ENCODE measurements around the gene LURAP1L. TPM values are rescaled to one million over a fixed set of nuclear protein-coding genes. Genes with fewer than 3 reads are reported as not detected.

Gene LURAP1L
- total RNA-seq, 1 donor from 2014 or later = not detected

- POLR2A ChIA-PET = no interaction called here
- H3K27me3 Mint-ChIP-seq = no peaks in the 10 kb centered on the region
- H3K4me1 Mint-ChIP-seq = no peaks in the 10 kb centered on the region
- H3K27ac Mint-ChIP-seq = no peak overlapping the region
- intact Hi-C loops (cut with micrococcal nuclease) = no loop called here
- CTCF ChIA-PET = no interaction called here
- H3K9me3 Mint-ChIP-seq = no peaks in the 10 kb centered on the region
- TF ChIP-seq, protein P1, sequence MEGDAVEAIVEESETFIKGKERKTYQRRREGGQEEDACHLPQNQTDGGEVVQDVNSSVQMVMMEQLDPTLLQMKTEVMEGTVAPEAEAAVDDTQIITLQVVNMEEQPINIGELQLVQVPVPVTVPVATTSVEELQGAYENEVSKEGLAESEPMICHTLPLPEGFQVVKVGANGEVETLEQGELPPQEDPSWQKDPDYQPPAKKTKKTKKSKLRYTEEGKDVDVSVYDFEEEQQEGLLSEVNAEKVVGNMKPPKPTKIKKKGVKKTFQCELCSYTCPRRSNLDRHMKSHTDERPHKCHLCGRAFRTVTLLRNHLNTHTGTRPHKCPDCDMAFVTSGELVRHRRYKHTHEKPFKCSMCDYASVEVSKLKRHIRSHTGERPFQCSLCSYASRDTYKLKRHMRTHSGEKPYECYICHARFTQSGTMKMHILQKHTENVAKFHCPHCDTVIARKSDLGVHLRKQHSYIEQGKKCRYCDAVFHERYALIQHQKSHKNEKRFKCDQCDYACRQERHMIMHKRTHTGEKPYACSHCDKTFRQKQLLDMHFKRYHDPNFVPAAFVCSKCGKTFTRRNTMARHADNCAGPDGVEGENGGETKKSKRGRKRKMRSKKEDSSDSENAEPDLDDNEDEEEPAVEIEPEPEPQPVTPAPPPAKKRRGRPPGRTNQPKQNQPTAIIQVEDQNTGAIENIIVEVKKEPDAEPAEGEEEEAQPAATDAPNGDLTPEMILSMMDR (IDR thresholded peaks at IDR 0.05) = no peak
- no peak overlapping the region for H3K4me3 Mint-ChIP-seq
- ATAC-seq (ENCODE audit: low read depth) (no peak), DNase-seq (no peak)
- H3K36me3 Mint-ChIP-seq (ENCODE audit: low read depth) = no peaks in the 10 kb centered on the region
These were observed 37.1 kb downstream of the LURAP1L start for GRCh38 chr9:12811935-12812334.

- CTCF ChIA-PET = no interaction called here
- TF ChIP-seq, protein P1 (IDR thresholded peaks at IDR 0.05) = no peak
- Mint-ChIP-seq H3K27me3 (no peaks in the 10 kb centered on the region), H3K27ac (no peak overlapping the region), H3K36me3 (ENCODE audit: low read depth) (no peaks in the 10 kb centered on the region), H3K9me3 (no peaks in the 10 kb centered on the region), H3K4me1 (no peaks in the 10 kb centered on the region), H3K4me3 (no peak overlapping the region)
- POLR2A ChIA-PET = no interaction called here
- no peak for ATAC-seq (ENCODE audit: low read depth)
- intact Hi-C loops (cut with micrococcal nuclease) = no loop called here
- no peak for DNase-seq
These were observed 37.9 kb downstream of the LURAP1L start for GRCh38 chr9:12812710-12813109.

- Mint-ChIP-seq H3K36me3 (ENCODE audit: low read depth) (no peaks in the 10 kb centered on the region), H3K27me3 (no peaks in the 10 kb centered on the region), H3K9me3 (no peaks in the 10 kb centered on the region), H3K4me3 (no peak overlapping the region), H3K4me1 (no peaks in the 10 kb centered on the region), H3K27ac (no peak overlapping the region)
- POLR2A ChIA-PET = no interaction called here
- intact Hi-C loops (cut with micrococcal nuclease) = no loop called here
- no peak for DNase-seq
- ATAC-seq (ENCODE audit: low read depth) = no peak
- CTCF ChIA-PET = no interaction called here
- TF ChIP-seq, protein P1 (IDR thresholded peaks at IDR 0.05) = no peak
These were observed 38.7 kb downstream of the LURAP1L start for GRCh38 chr9:12813533-12813932.

DNA sequence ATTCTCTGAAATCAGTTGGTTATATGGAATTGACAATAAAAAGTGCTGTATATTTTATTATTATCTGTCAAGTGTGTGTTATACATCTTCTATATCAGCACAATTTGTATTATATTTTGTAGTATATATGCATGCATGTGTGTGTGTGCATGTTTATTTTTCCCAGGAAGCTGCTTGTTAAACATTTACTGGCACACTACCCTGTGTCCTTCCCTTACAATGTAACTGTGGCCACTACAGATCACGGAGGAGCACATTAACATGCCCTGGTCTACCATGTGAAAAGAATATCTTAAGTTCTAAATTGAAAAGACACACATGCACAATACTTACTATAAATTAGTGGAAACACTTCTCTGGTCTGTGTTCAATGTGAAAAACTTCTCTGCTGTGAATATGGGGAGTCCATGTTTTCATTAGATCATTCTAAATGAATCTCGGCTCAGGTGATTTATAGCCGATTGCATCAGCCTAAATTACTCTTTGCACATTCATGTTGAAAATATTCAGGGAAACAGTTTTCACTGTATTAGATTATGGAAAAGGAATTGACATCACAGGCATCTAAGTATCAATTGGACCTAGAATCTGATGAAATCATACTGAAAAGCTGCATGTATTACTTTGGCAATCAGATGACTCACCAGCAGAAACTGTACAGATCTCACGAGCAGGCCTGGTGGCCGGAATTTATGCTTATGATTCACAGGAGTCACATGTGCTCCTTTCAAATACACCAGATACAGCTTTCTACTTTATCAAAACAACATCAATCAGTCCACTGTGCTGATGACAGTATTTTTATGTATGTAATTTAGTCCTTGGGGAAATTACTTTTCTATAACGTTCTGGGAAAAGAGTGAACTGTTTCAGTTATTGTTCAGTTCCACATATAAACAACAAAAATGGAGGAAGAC lies 39.4 kb downstream of the LURAP1L start:
- Mint-ChIP-seq H3K9me3 (no peaks in the 10 kb centered on the region), H3K4me1 (no peaks in the 10 kb centered on the region), H3K27ac (no peak overlapping the region), H3K36me3 (ENCODE audit: low read depth) (no peaks in the 10 kb centered on the region), H3K4me3 (no peak overlapping the region), H3K27me3 (no peaks in the 10 kb centered on the region)
- TF ChIP-seq, protein P1 (IDR thresholded peaks at IDR 0.05) = no peak
- CTCF ChIA-PET = no interaction called here
- ATAC-seq (ENCODE audit: low read depth) (no peak), DNase-seq (no peak)
- POLR2A ChIA-PET = no interaction called here
- intact Hi-C loops (cut with micrococcal nuclease) = no loop called here

GRCh38 chr9:12814877-12815237 lies 40.0 kb downstream of the LURAP1L start:
- Mint-ChIP-seq H3K4me3 (no peak overlapping the region), H3K27ac (no peak overlapping the region), H3K27me3 (no peaks in the 10 kb centered on the region), H3K4me1 (no peaks in the 10 kb centered on the region), H3K9me3 (no peaks in the 10 kb centered on the region), H3K36me3 (ENCODE audit: low read depth) (no peaks in the 10 kb centered on the region)
- CTCF ChIA-PET = no interaction called here
- TF ChIP-seq, protein P1 (IDR thresholded peaks at IDR 0.05) = no peak
- DNase-seq (no peak), ATAC-seq (ENCODE audit: low read depth) (no peak)
- POLR2A ChIA-PET = no interaction called here
- intact Hi-C loops (cut with micrococcal nuclease) = no loop called here

All from activated B cell treated with CpG ODN at 0.5 μM for 24 hours (primary cell).